Ishikawa (cell line): ENCODE data around the gene HEBP2.
A peak's percentile ranks its signal among the peaks of the same experiment; 100 is the strongest.

Experiments
- CEBPB ChIP-seq: IDR thresholded peaks from 2 replicates; pipeline ENCODE4 v1.6.1; 2012
- CREB1 ChIP-seq: IDR thresholded peaks from 2 replicates; pipeline ENCODE4 v1.6.1; 2012; ENCODE audit warnings: low read depth
- EGR1 ChIP-seq: IDR thresholded peaks from 2 replicates; pipeline ENCODE4 v1.6.1; 2012
- EP300 ChIP-seq: IDR thresholded peaks from 2 replicates; pipeline ENCODE4 v1.6.1; 2012; ENCODE audit warnings: borderline replicate concordance
- FOXM1 ChIP-seq: IDR thresholded peaks from 2 replicates; pipeline ENCODE4 v1.6.1; 2012; ENCODE audit warnings: low read depth, borderline replicate concordance
- NFIC ChIP-seq: IDR thresholded peaks from 2 replicates; pipeline ENCODE4 v1.6.1; 2012
- RAD21 ChIP-seq: IDR thresholded peaks from 2 replicates; pipeline ENCODE4 v1.6.1; 2012; ENCODE audit warnings: low read depth
- TAF1 ChIP-seq: IDR thresholded peaks from 2 replicates; pipeline ENCODE4 v1.6.1; 2012; ENCODE audit warnings: low read depth, mild to moderate bottlenecking
- TCF12 ChIP-seq: IDR thresholded peaks from 2 replicates; pipeline ENCODE4 v1.6.1; 2012; ENCODE audit warnings: low read depth
- TEAD4 ChIP-seq: IDR thresholded peaks from 2 replicates; pipeline ENCODE4 v1.6.1; 2012
- YY1 ChIP-seq: IDR thresholded peaks from 2 replicates; pipeline ENCODE4 v1.6.1; 2012; ENCODE audit warnings: low read depth
- ZBTB7A ChIP-seq: IDR thresholded peaks from 2 replicates; pipeline ENCODE4 v1.6.1; 2012; ENCODE audit warnings: low read depth
- TF ChIP-seq, protein P1 (sequence below): IDR thresholded peaks from 2 replicates; pipeline ENCODE4 v1.6.1; 2012; ENCODE audit warnings: low read depth, mild to moderate bottlenecking
- TF ChIP-seq, protein P2 (sequence below): IDR thresholded peaks from 2 replicates; pipeline ENCODE4 v1.6.1; 2012
- TF ChIP-seq, protein P3 (sequence below): IDR thresholded peaks from 2 replicates; pipeline ENCODE4 v1.6.1; 2012

HEBP2 gene

DNA sequence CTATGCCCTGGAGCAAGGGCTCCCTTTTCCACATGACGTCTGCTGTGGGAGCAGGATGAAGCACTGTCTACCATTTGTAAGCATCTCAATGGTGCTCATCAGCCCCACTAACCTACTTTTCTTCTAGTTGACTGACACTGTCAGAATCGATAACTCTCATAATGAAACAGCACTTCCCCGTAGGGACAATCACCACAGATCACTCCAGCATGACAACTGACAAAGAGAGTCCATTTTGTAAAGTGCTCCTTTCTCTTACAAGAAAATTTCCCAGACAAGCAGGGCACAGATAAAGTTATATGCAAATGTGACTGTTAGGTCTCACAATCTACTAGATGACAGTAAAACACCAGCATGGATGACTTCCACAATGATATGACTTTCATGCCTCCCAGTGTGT is 46.4 kb downstream of the HEBP2 start:
- TF ChIP-seq, protein P1, sequence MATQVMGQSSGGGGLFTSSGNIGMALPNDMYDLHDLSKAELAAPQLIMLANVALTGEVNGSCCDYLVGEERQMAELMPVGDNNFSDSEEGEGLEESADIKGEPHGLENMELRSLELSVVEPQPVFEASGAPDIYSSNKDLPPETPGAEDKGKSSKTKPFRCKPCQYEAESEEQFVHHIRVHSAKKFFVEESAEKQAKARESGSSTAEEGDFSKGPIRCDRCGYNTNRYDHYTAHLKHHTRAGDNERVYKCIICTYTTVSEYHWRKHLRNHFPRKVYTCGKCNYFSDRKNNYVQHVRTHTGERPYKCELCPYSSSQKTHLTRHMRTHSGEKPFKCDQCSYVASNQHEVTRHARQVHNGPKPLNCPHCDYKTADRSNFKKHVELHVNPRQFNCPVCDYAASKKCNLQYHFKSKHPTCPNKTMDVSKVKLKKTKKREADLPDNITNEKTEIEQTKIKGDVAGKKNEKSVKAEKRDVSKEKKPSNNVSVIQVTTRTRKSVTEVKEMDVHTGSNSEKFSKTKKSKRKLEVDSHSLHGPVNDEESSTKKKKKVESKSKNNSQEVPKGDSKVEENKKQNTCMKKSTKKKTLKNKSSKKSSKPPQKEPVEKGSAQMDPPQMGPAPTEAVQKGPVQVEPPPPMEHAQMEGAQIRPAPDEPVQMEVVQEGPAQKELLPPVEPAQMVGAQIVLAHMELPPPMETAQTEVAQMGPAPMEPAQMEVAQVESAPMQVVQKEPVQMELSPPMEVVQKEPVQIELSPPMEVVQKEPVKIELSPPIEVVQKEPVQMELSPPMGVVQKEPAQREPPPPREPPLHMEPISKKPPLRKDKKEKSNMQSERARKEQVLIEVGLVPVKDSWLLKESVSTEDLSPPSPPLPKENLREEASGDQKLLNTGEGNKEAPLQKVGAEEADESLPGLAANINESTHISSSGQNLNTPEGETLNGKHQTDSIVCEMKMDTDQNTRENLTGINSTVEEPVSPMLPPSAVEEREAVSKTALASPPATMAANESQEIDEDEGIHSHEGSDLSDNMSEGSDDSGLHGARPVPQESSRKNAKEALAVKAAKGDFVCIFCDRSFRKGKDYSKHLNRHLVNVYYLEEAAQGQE: no peak
- TF ChIP-seq TEAD4: no peak
- no peak for TF ChIP-seq NFIC

DNA sequence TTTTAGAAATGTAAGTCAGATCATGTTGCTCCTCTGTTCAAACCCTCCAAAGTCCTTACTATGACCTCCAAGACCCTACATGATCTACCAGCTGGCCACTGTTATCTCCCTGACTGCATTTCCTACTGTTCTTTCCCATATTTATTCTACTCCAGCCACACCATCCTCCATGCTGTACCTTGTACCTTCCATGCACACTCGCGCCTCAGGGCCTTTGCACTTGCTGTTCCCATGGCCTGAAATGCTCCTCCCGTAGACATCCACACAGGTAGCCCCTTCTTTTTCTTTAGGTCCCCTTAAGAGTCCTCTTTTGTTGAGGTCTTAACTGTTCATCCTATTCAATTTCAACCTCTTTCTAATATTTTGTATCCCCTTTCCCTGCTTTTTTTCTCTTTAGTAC is 47.0 kb downstream of the HEBP2 start:
- TF ChIP-seq TAF1 (no peak), NFIC (no peak)

DNA sequence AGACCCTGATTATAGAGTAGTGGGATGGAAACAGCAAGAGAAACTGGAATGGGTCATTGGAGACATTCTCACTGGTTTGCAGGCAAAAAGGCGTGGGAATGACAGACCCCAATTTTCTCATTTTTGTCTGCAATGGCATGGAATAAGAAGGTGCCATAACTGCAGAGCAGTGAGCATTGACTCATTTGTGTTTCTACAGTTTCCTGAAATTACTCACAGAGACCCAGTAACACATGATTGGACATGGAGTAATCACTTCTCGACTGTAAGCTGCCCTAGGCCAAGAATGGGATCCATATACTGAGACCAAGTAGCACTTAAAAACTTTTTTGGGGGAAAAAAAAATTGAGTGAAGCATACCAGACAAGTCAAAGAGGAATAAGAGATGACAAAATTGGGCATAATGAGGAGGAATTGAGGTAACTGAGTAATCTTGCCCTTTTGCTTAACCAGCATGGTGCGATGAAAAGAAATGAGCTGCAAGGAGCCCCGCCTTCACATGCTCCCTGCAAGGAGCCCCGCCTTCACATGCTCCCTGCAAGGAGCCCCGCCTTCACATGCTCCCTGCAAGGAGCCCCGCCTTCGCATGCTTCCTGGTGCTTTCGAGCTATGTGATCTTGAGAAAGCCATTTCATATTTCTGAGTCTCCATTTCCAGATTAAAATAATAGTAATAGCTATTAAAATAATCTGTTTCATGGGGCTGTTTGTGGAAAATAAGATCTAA is 51.1 kb downstream of the HEBP2 start:
- no peak for TF ChIP-seq NFIC
- TF ChIP-seq, protein P2, sequence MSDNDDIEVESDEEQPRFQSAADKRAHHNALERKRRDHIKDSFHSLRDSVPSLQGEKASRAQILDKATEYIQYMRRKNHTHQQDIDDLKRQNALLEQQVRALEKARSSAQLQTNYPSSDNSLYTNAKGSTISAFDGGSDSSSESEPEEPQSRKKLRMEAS: peak; percentile 43; the same call in 1 of the 2 replicates

DNA sequence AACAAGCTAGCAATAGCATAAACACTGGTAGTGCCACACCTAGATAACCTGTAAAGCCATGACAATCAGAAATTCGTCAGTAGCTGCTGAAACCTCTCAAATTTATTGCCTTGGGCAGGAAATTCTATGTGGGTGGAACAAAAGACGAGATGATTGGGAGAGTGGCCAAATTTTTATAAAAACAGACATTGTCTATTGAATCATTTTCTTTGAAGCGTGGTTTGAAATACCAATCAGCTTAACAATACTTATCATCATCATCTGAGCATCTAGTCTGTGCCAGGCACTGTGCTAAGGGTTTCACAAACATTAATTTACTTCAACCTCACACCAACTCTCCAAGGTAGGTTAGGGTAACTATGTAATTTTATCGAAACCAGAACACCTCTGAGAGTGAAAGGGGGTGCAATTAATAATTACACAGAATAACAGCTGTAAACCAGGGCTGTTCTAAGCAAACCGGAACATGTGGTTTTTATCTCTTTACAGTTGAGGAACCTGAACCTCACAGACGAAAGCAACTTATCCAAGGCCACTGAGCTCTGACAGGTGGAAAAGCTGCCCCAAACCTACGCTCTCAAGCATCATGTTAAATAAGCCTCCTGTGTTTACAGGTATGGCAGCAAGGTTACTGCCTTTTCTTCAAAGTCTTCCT is 51.9 kb downstream of the HEBP2 start:
- TF ChIP-seq TEAD4 (no peak), TAF1 (no peak), ZBTB7A (no peak), NFIC (0 out of 2 replicates have a peak, but pooled peaks have one; percentile 51), CREB1 (no peak), TCF12 (no peak), YY1 (no peak), FOXM1 (peak; percentile 24; the same call in 1 of the 2 replicates), RAD21 (no peak), EP300 (no peak), CEBPB (no peak), EGR1 (peak; percentile 25; the same call in 1 of the 2 replicates)
- TF ChIP-seq, protein P1: no peak
- TF ChIP-seq, protein P3, sequence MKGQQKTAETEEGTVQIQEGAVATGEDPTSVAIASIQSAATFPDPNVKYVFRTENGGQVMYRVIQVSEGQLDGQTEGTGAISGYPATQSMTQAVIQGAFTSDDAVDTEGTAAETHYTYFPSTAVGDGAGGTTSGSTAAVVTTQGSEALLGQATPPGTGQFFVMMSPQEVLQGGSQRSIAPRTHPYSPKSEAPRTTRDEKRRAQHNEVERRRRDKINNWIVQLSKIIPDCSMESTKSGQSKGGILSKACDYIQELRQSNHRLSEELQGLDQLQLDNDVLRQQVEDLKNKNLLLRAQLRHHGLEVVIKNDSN: no peak
- TF ChIP-seq, protein P2: no peak; the same call in 1 of the 2 replicates

DNA sequence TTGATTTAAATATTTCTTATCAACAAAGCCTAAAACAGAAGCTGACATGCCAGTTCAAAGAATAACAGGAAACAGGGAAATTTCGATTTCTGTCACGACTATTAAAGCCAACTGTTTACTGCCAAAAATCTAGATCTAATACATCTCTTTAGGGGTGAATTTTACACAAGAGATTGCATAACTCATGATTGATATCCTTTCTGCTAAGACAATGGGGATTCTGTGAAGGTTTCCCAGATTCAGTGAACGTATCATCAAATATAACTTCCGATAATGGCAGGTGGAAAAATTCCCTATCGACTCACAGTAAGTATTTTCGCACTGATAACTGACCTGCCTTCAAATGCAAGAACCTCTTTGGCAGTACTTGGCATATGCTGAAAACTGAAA is 52.4 kb downstream of the HEBP2 start:
- TF ChIP-seq EP300 (no peak), TCF12 (no peak), EGR1 (no peak), FOXM1 (no peak), CREB1 (no peak), RAD21 (no peak), TAF1 (no peak), CEBPB (no peak), YY1 (no peak)
- TF ChIP-seq, protein P2: no peak
- TF ChIP-seq, protein P3: no peak

DNA sequence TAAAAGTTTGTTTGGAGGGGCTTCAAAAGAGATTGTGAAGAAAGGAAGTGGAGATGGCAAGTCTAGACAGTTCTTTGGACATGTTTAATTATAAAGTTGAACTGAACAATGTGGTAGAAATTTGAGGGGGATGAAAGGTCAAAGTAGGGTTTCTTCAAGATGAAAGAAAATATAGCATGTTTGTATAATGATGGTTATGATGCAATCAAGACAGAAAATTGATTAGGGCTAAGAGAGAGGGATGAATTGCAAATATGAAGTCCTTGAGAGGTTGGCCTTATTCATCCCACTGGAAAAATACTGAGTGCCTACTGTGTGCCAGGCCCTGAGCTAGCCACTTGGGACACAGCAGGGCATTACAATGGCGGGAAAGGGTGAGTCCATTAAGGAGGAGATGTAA is 57.6 kb downstream of the HEBP2 start:
- TF ChIP-seq FOXM1 (no peak), NFIC (no peak), EP300 (no peak), ZBTB7A (no peak), EGR1 (no peak), TEAD4 (no peak), TCF12 (no peak), RAD21 (no peak), YY1 (no peak), CEBPB (no peak), CREB1 (no peak), TAF1 (no peak)
- TF ChIP-seq, protein P1: no peak
- TF ChIP-seq, protein P3: no peak
- TF ChIP-seq, protein P2: no peak
